IPS-11a (cell line): ENCODE data around the gene KRT72.

Experiments used
- H3K4me3 ChIP-seq: one replicate; pipeline ENCODE4 v1.5.1; 2013; ENCODE audit warnings: low read depth, low read length, control low read depth

KRT72 gene

GRCh38 chr12:52551216-52551865, 49.9 kb downstream of the KRT72 start:
- H3K4me3 ChIP-seq = no peak overlapping the region

DNA sequence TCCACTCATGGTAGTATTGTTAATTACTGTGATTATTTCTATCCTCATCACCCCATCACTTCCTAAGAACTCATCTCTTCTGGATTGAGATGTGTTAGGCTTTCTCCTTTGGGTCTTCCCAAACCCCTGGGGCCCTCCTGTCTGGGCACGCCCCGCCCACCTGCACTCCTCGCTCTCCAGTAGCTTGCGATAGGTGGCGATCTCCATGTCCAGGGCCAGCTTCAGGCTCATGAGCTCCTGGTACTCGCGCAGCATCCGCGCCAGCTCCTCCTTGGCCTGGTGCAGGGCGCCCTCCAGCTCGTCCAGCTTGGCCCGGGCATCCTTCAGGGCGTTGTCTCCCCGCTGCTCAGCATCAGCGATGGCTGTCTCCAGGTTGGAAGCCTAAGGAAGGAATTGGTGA, 55.1 kb downstream of the KRT72 start:
- H3K4me3 ChIP-seq = no peak overlapping the region

DNA sequence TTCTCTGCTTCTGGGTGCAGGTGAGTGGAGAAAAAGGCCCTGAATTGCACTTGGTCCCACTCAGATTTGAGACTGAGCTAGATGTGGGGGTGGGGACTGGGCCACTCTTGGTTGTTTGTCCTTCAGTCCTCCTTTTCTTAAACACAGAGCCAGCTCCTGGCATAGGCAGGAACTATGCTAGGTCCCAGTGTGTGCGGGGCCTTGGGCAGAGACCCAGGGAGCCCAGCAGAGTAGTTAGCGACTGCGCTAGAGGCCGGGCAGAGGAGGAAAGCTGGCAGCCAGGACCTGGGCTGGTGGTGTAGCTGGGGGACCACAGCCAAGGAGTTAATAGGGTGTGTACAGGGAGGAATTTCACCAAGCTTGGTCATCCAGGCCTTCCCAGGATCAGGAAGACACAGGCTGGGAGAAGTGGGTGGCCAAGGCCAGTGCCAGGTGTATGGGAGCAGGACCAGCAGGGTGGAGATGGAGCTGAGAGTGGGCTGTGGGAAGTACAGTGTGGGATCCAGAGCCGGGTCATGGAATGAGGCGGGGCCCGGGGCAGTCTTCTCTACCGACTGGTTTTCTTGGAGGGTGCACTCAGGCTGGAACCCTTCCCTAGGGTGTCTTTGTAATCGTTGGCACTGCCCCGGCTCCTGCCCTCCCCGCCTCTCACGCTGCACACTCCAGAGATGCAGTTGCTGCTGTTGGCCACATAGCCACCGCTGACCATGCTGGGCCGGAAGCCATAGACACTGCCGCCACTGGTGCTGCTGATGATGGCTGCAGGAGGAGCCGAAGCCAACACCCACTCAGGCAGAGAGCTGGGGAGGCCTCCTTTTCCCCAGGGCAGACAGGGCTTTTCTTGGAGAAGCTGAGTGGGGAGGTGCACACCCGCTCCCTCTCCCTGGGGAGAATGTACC, 57.0 kb downstream of the KRT72 start:
- no peak overlapping the region for H3K4me3 ChIP-seq

GRCh38 chr12:52542785-52543318, 58.4 kb downstream of the KRT72 start:
- H3K4me3 ChIP-seq = no peak overlapping the region

GRCh38 chr12:52542157-52542556, 59.1 kb downstream of the KRT72 start:
- H3K4me3 ChIP-seq = no peak overlapping the region

- H3K4me3 ChIP-seq = no peak overlapping the region
These were observed 59.6 kb downstream of the KRT72 start for GRCh38 chr12:52541709-52542108.

DNA sequence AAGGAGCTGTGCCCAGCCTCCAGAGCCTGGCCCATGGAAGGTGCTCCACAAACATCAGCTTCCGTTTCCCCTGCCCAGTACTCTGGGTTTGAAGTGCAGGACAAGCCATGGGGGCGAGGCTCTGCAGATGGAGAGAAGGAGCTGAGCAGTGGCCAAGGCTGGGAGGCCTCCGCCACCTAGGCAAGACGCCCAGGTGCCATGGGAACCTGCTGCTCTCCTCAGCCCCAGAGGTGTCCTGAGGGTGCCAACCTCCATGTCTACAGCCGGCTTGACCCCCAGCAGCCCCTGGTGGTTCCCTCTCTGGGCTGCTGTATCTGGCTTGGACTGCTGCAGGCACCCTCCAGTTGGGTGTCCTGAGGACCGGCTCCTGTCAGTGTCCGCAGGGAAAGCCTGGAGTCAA, 60.7 kb downstream of the KRT72 start:
- H3K4me3 ChIP-seq = no peak overlapping the region

DNA sequence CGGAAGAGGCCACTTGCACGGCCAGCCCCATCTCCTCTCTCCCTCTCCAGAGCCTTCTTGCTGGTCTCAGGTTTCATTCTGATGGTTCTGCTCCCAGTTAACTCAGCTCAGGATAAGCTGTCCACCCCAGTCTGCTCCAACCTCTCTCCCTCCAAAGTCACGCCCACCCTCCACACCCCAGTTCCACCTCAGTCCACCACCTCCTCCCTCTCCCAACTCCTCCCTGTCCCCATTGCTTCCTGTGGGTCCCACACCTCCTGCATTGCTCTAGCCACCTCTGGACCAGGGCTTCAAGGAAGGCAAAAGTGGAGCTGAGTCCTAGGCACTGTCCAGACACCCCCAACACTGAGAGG, 61.5 kb downstream of the KRT72 start:
- H3K4me3 ChIP-seq = no peak overlapping the region

DNA sequence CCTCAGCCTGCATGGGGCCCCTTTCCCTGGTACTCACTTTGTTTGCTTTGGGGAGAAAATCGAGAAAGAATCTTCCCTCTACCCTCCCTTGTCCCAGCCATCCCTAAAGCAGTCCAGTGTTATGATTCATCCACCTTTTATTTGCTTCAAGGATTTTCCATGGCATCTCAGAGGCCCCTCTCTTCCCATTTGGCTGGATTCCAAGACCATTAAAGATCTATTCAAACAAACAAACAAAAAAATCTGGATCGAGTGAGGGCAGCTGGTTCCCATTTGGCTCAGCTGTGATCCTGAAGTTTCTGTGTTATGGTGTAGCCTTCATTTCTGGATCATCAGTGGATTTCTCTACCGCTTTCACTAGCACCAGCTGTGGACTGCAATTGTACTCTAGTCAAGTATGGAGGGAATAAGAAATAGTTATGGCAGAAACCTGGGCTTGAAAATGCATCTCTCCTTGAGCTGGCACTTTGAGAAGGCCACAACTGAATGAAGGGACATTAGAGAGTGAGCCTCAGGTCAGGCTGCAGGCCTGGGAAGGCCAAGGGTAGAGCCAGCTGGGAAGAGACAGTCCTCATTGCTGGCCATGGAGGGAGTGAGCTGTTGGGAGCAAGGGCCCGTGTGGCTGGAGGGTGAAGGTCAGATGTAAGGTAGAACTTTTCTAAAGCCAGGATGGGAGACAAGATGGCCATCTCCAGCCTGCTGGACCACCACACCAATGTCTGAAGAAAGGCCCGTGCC, 62.0 kb downstream of the KRT72 start:
- H3K4me3 ChIP-seq = no peak overlapping the region

DNA sequence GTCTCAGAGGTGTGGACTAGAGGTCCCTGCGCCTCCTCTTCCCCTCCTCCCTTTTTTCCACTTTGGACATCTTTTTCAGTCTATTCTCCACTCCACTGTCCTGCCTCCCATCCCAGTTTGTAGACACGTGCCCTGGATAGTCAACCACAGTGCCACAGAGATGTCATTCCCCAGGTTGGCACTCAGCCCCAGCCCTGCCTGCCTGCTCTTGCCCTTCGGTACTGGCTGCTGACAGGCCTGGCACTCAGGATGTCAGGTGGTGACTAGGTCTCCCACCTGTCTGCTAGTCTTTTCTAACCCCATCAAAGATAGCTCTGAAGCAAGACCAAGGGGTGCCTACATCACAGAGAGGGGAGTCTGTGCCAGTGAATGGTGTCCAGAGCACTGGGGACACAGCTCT, 64.2 kb downstream of the KRT72 start:
- H3K4me3 ChIP-seq = no peak overlapping the region
